ENCODE data around the gene TEX264. TPM values are rescaled to one million over a fixed set of nuclear protein-coding genes. Genes with fewer than 3 reads are reported as not detected.
"Not testable (repeated sequence)": the region's sequence is repeated elsewhere in the genome, so short reads cannot be mapped to it uniquely, and the experiment has no call there.

TEX264 gene
- polyA plus RNA-seq, 3 donors, result 58.3 to 108 (median 80.8) TPM

DNA sequence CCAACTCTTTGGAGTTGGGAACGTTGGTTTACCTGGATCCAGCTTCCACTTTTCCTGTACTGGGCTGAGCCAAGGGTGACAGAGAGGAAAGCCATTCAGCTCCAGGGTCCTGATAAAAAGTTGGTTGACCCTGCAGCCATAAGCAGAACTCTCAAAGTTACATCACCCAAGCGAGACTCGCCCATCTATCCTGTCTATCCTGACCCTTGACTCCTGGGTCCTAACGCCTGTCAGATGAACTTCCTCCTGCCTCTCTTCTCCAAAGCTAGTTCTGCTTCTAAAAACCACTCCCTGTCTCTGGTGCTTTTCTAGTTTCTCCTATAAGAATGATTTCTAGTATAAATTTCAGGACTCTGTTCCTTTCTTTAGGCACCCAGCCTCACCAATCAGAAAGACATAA lies 71.9 kb downstream of the TEX264 start:
- 33% methylated on average over 3 of the region's 4 CpGs for WGBS (ENCODE audit: insufficient coverage)
- intact Hi-C loops (cut with micrococcal nuclease); H3K36me3 Mint-ChIP-seq; H3K36me3 ChIP-seq (replicated peaks in 1 of 2; ENCODE audit: control insufficient read depth in 1 of 2, insufficient read depth in 2 of 2, low read length in 2 of 2); H3K27me3 Mint-ChIP-seq (ENCODE audit: low read depth in 3 of 3); H3K9me3 Mint-ChIP-seq; H3K79me2 ChIP-seq (ENCODE audit: insufficient read depth, low read length); H3K9ac ChIP-seq (ENCODE audit: insufficient read depth, low read length, poor library complexity, severe bottlenecking); H3K9me3 ChIP-seq (replicated peaks in 1 of 2; ENCODE audit: control insufficient read depth in 1 of 2, insufficient read depth in 1 of 2, low read length in 2 of 2); H3K27me3 ChIP-seq (ENCODE audit: control insufficient read depth in 2 of 2, insufficient read depth in 2 of 2, low read length in 2 of 2); H4K20me1 ChIP-seq (ENCODE audit: insufficient read depth, low read length); H3K4me3 Mint-ChIP-seq: not testable (repeated sequence)
- Histone ChIP-seq H3K4me1 (ENCODE audit: control insufficient read depth in 1 of 2, insufficient read depth in 2 of 2, low read length in 2 of 2) (peaks cover 39% of the 10 kb centered on the region in 2 donors), H3K4me3 (replicated peaks in 1 of 3; ENCODE audit: low read depth in 2 of 3, low read length in 3 of 3) (peak overlapping the region in 1 of 3 experiments; percentile 43), H3K4me2 (replicated peaks; ENCODE audit: extremely low read depth, low read length, poor library complexity, severe bottlenecking) (peak overlapping the region; percentile 29), H2AFZ (ENCODE audit: insufficient read depth, low read depth, low read length, poor library complexity, severe bottlenecking) (peak overlapping the region; percentile 46), H3K27ac (ENCODE audit: low read depth in 1 of 2, low read length in 2 of 2) (peak overlapping the region in 1 of 2 donors; percentile 58)
- DNase-seq, result peak; percentile 66 to 76 (median 70)
- peaks cover 38% of the 10 kb centered on the region for H3K4me1 Mint-ChIP-seq
- peak overlapping the region; percentile 66 to 90 (median 82) for H3K27ac Mint-ChIP-seq

DNA sequence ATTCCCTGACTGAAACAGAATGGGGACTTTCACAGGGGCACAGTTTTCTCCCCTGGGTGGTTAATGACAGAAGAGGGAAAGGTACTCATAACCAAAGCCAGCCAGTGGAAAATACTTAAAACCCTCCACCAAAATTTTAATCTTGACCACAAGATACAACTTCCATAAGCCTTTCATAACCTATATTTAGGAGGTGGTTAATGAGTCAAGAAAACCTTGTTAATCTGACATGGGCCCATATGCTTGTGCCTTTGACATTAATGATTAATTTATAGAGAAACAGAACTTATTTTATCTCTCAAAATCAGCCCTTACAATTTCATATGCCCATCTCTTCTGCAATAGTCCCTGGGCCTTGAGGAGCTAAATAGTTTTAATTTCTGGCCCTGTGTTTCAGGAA lies 76.8 kb downstream of the TEX264 start:
- Histone ChIP-seq H3K9ac (ENCODE audit: insufficient read depth, low read length, poor library complexity, severe bottlenecking) (no peak overlapping the region), H4K20me1 (ENCODE audit: insufficient read depth, low read length) (no peaks in the 10 kb centered on the region), H3K79me2 (ENCODE audit: insufficient read depth, low read length) (no peaks in the 10 kb centered on the region), H3K9me3 (replicated peaks in 1 of 2; ENCODE audit: control insufficient read depth in 1 of 2, insufficient read depth in 1 of 2, low read length in 2 of 2) (no peaks in the 10 kb centered on the region), H3K4me1 (ENCODE audit: control insufficient read depth in 1 of 2, insufficient read depth in 2 of 2, low read length in 2 of 2) (peaks cover 10 to 11% of the 10 kb centered on the region in 2 donors), H3K4me2 (replicated peaks; ENCODE audit: extremely low read depth, low read length, poor library complexity, severe bottlenecking) (no peak overlapping the region), H3K36me3 (replicated peaks in 1 of 2; ENCODE audit: control insufficient read depth in 1 of 2, insufficient read depth in 2 of 2, low read length in 2 of 2) (no peaks in the 10 kb centered on the region), H3K27ac (ENCODE audit: low read depth in 1 of 2, low read length in 2 of 2) (no peak overlapping the region), H2AFZ (ENCODE audit: insufficient read depth, low read depth, low read length, poor library complexity, severe bottlenecking) (no peak overlapping the region), H3K4me3 (replicated peaks in 1 of 3; ENCODE audit: low read depth in 2 of 3, low read length in 3 of 3) (no peak overlapping the region), H3K27me3 (ENCODE audit: control insufficient read depth in 2 of 2, insufficient read depth in 2 of 2, low read length in 2 of 2) (no peaks in the 10 kb centered on the region)
- Mint-ChIP-seq H3K36me3 (no peaks in the 10 kb centered on the region), H3K27me3 (ENCODE audit: low read depth in 3 of 3) (peaks cover 0 to 6% (median 2%) of the 10 kb centered on the region in 3 donors), H3K4me1 (peaks cover 10% of the 10 kb centered on the region), H3K27ac (no peak overlapping the region), H3K4me3 (no peak overlapping the region), H3K9me3 (peaks cover 0 to 12% (median 5%) of the 10 kb centered on the region in 7 donors)
- intact Hi-C loops (cut with micrococcal nuclease), result no loop called here
- DNase-seq, result no peak
- TF ChIP-seq, protein P1, sequence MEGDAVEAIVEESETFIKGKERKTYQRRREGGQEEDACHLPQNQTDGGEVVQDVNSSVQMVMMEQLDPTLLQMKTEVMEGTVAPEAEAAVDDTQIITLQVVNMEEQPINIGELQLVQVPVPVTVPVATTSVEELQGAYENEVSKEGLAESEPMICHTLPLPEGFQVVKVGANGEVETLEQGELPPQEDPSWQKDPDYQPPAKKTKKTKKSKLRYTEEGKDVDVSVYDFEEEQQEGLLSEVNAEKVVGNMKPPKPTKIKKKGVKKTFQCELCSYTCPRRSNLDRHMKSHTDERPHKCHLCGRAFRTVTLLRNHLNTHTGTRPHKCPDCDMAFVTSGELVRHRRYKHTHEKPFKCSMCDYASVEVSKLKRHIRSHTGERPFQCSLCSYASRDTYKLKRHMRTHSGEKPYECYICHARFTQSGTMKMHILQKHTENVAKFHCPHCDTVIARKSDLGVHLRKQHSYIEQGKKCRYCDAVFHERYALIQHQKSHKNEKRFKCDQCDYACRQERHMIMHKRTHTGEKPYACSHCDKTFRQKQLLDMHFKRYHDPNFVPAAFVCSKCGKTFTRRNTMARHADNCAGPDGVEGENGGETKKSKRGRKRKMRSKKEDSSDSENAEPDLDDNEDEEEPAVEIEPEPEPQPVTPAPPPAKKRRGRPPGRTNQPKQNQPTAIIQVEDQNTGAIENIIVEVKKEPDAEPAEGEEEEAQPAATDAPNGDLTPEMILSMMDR (IDR thresholded peaks at IDR 0.05), result no peak
